NB4 (cell line): ENCODE data around the gene RBM47.
"Not testable (repeated sequence)": the region's sequence is repeated elsewhere in the genome, so short reads cannot be mapped to it uniquely, and the experiment has no call there.

Experiments
- CTCF ChIP-seq: IDR thresholded peaks from one replicate; pipeline ENCODE4 v1.5.1; 2012; ENCODE audit warnings: low read depth, low read length
- MAX ChIP-seq: IDR thresholded peaks from 2 replicates; pipeline ENCODE4 v1.6.1; 2011; ENCODE audit warnings: low read depth, low read length
- POLR2A ChIP-seq: IDR thresholded peaks from 2 replicates; pipeline ENCODE4 v1.6.1; 2011; ENCODE audit warnings: mild to moderate bottlenecking; ENCODE audit not compliant: insufficient read length; ENCODE audit errors: extremely low read depth

- TF ChIP-seq CTCF, POLR2A, MAX: not testable (repeated sequence)
These were observed 222.2 kb downstream of the RBM47 start for GRCh38 chr4:40407468-40407867.
